Sigmoid colon (tissue), 7 donors: ENCODE results near the gene CNTROB. TPM values are rescaled to one million over a fixed set of nuclear protein-coding genes. Genes with fewer than 3 reads are reported as not detected.

Experiments used
- DNase-seq: peaks from one replicate; pipeline ENCODE4 v3.0.0-alpha.2; 2019
- H3K27ac ChIP-seq, 4 donors: fragments of 200-600 bp; sonication (generic); one replicate each; pipeline ENCODE4 v1.5.1; 2016 to 2019; ENCODE audit warnings: mild to moderate bottlenecking in 1 of 4
- H3K27me3 ChIP-seq, 3 donors: fragments of 200-600 bp; sonication (generic); one replicate each; pipeline ENCODE4 v1.5.1; 2019; ENCODE audit warnings: mild to moderate bottlenecking in 1 of 3
- H3K36me3 ChIP-seq, 4 donors: fragments of 200-600 bp; sonication (generic); one replicate each; pipeline ENCODE4 v1.5.1; 2016 to 2019
- H3K4me1 ChIP-seq, 4 donors: fragments of 200-600 bp; sonication (generic); one replicate each; pipeline ENCODE4 v1.5.1; 2017 to 2019
- H3K4me3 ChIP-seq, 4 donors: fragments of 200-600 bp; sonication (generic); one replicate each; pipeline ENCODE4 v1.5.1; 2017 to 2019; ENCODE audit warnings: mild to moderate bottlenecking in 2 of 4, moderate library complexity in 1 of 4
- H3K9me3 ChIP-seq, 4 donors: fragments of 200-600 bp in 3 of 4; sonication (generic) in 3 of 4; one replicate each; pipeline versions ENCODE4 v1.5.1 to v1.6.1; 2013 to 2019
- CTCF ChIP-seq, 4 experiments: fragments of 450-650 bp in 3 of 4; fragments of 200-600 bp in 1 of 4; IDR thresholded peaks; one replicate each; pipeline ENCODE4 v1.5.1; 2016 to 2019; ENCODE audit warnings: antibody characterized with exemption in 4 of 4, mild to moderate bottlenecking in 3 of 4, moderate library complexity in 2 of 4
- EP300 ChIP-seq, 4 donors: sonication (generic); formaldehyde crosslinking; IDR thresholded peaks; one replicate each; pipeline ENCODE4 v1.6.1; 2017; ENCODE audit warnings: antibody characterized with exemption in 4 of 4
- POLR2A ChIP-seq, 2 donors: fragments of 450-650 bp; IDR thresholded peaks; one replicate each; pipeline ENCODE4 v1.6.1; 2016; ENCODE audit warnings: antibody characterized with exemption in 2 of 2, mild to moderate bottlenecking in 2 of 2, moderate library complexity in 2 of 2
- POLR2AphosphoS5 ChIP-seq, 4 donors: sonication (generic); formaldehyde crosslinking; IDR thresholded peaks; one replicate each; pipeline ENCODE4 v1.6.1; 2017; ENCODE audit warnings: antibody characterized with exemption in 4 of 4
- WGBS, 2 donors: extraction: QIAGEN DNeasy Blood & Tissue Kit; methylation state at CpG; one replicate each; pipeline ENCODE4 v1.1.7; 2013; 5-methylcytosine and 5-hydroxymethylcytosine counted together
- intact Hi-C: fragments of 100-400 bp; cut with DNase I; formaldehyde crosslinking; loops from one replicate; pipeline ENCODE4 v1.15.1; 2023
- polyA plus RNA-seq, 3 donors: library from polyadenylated mRNA; stranded (reverse); fragments of 200-250 nt; gene quantifications; one replicate each; pipeline ENCODE4 v1.2.3, GENCODE V29; 2013
- total RNA-seq, 4 donors: library from RNA; depleted of rRNA; stranded (reverse); fragments of >200 nt; gene quantifications; one replicate each; pipeline ENCODE4 v1.1.0, GENCODE V29; 2016
- donor health status: healthy with polysubstance abuse.
- donor health status: Bipolar disorder and iron deficiency.
- donor health status: healthy.

CNTROB gene
- total and polyA plus RNA-seq, 7 donors, result 11.8 to 40.4 (median 20.6) TPM

GRCh38 chr17:7955414-7956227 is 23.6 kb downstream of the CNTROB start:
- intact Hi-C loops, result no loop called here
- H3K9me3 ChIP-seq, result no peaks in the 10 kb centered on the region
- TF ChIP-seq POLR2AphosphoS5 (IDR thresholded peaks at IDR 0.05) (peak in 2 of 4 donors; percentile 54 to 56), EP300 (IDR thresholded peaks at IDR 0.05) (no peak), POLR2A (IDR thresholded peaks at IDR 0.05) (no peak)
- peaks cover 0 to 38% (median 21%) of the 10 kb centered on the region in 4 donors for H3K4me1 ChIP-seq
- peak overlapping the region in 3 of 4 donors; percentile 74 to 83 (median 78) for H3K27ac ChIP-seq
- no peak for DNase-seq
- WGBS, 2 donors, result 76 to 83% methylated on average over 13 of the region's 13 CpGs
- no peaks in the 10 kb centered on the region for H3K27me3 ChIP-seq
- H3K4me3 ChIP-seq, result no peak overlapping the region
- H3K36me3 ChIP-seq, result no peaks in the 10 kb centered on the region

- Histone ChIP-seq H3K27me3 (no peaks in the 10 kb centered on the region), H3K27ac (peak overlapping the region; percentile 47 to 83 (median 76)), H3K36me3 (no peaks in the 10 kb centered on the region), H3K9me3 (no peaks in the 10 kb centered on the region), H3K4me3 (no peak overlapping the region), H3K4me1 (peaks cover 0 to 38% (median 21%) of the 10 kb centered on the region in 4 donors)
- intact Hi-C loops, result no loop called here
- WGBS, 2 donors, result 83 to 88% methylated on average over 11 of the region's 11 CpGs
- DNase-seq, result peak; percentile 89
- no peak for TF ChIP-seq POLR2A (IDR thresholded peaks at IDR 0.05)
- no peak for TF ChIP-seq EP300 (IDR thresholded peaks at IDR 0.05)
- TF ChIP-seq POLR2AphosphoS5 (IDR thresholded peaks at IDR 0.05), result peak; percentile 67 to 89 (median 84)
- TF ChIP-seq CTCF (IDR thresholded peaks at IDR 0.05), result no peak
Observed at GRCh38 chr17:7956228-7956965, 24.4 kb downstream of the CNTROB start.

GRCh38 chr17:7959503-7960253 is 27.7 kb downstream of the CNTROB start:
- Histone ChIP-seq H3K9me3 (no peaks in the 10 kb centered on the region), H3K4me1 (peaks cover 0 to 26% (median 14%) of the 10 kb centered on the region in 4 donors), H3K4me3 (no peak overlapping the region), H3K36me3 (no peaks in the 10 kb centered on the region), H3K27ac (peak overlapping the region in 1 of 4 donors; percentile 24), H3K27me3 (no peaks in the 10 kb centered on the region)
- TF ChIP-seq CTCF (IDR thresholded peaks at IDR 0.05) (no peak), POLR2AphosphoS5 (IDR thresholded peaks at IDR 0.05) (peak in 1 of 4 donors; percentile 36)
- intact Hi-C loops, result no loop called here
- DNase-seq, result no peak
- 90 to 93% methylated on average over 9 of the region's 9 CpGs for WGBS, 2 donors

DNA sequence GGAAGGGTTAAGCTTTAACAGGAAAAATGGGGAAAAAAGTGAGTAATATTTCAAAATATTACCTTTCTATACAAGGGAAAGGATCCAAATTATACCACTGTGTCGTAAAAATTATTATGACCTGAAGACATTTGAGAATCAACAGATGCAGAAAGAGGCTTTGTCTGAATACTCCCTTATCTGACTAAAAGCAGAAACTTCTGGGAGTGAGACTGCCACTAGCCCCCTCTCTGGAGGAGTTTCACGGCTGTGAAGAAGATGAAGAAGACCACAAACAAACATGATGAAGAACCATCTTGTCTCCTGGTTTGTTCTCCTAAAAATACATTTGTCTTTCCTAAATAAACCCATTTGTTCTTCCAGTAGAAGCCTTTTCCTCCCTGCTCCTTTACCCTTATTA is 29.4 kb downstream of the CNTROB start:
- peak; percentile 3 for DNase-seq
- Histone ChIP-seq H3K4me1 (peaks cover 0 to 9% (median 5%) of the 10 kb centered on the region in 4 donors), H3K27ac (no peak overlapping the region), H3K36me3 (no peaks in the 10 kb centered on the region), H3K4me3 (no peak overlapping the region), H3K27me3 (no peaks in the 10 kb centered on the region), H3K9me3 (no peaks in the 10 kb centered on the region)
- TF ChIP-seq POLR2A (IDR thresholded peaks at IDR 0.05) (no peak), CTCF (IDR thresholded peaks at IDR 0.05) (no peak), POLR2AphosphoS5 (IDR thresholded peaks at IDR 0.05) (no peak), EP300 (IDR thresholded peaks at IDR 0.05) (no peak)
- intact Hi-C loops, result no loop called here
- WGBS, 2 donors, result 20 to 53% methylated on average over 2 of the region's 2 CpGs
